Left hindlimb (tissue), 1 donor: ENCODE results near the gene SPACA4.
"Not testable (repeated sequence)": the region's sequence is repeated elsewhere in the genome, so short reads cannot be mapped to it uniquely, and the experiment has no call there.

ENCODE experiments used
- DNase-seq: peaks from one replicate; pipeline ENCODE4 v3.0.0-alpha.2; 2018

The SPACA4 gene

GRCh38 chr19:48619692-48620585, 13.4 kb downstream of the SPACA4 start:
- no peak for DNase-seq

- no peak for DNase-seq
These were observed 17.1 kb downstream of the SPACA4 start for GRCh38 chr19:48623556-48624066.

GRCh38 chr19:48624067-48624594, 17.6 kb downstream of the SPACA4 start:
- peak; percentile 99 for DNase-seq

GRCh38 chr19:48624791-48625723, 18.5 kb downstream of the SPACA4 start:
- no peak for DNase-seq

GRCh38 chr19:48625891-48626327, 19.4 kb downstream of the SPACA4 start:
- no peak for DNase-seq

- no peak for DNase-seq
These were observed 20.8 kb downstream of the SPACA4 start for GRCh38 chr19:48627201-48627864.

- DNase-seq = no peak
These were observed 21.3 kb downstream of the SPACA4 start for GRCh38 chr19:48627865-48628314.

- DNase-seq = no peak
These were observed 22.1 kb downstream of the SPACA4 start for GRCh38 chr19:48628486-48629296.

GRCh38 chr19:48629297-48629598, 22.7 kb downstream of the SPACA4 start:
- DNase-seq = no peak

- peak; percentile 57 for DNase-seq
These were observed 23.2 kb downstream of the SPACA4 start for GRCh38 chr19:48629599-48630295.

GRCh38 chr19:48630296-48631063, 23.9 kb downstream of the SPACA4 start:
- DNase-seq = peak; percentile 76

- DNase-seq = no peak
These were observed 24.7 kb downstream of the SPACA4 start for GRCh38 chr19:48631225-48631624.

- not testable (repeated sequence) for DNase-seq
These were observed 25.7 kb downstream of the SPACA4 start for GRCh38 chr19:48632286-48632685.

- no peak for DNase-seq
These were observed 26.2 kb downstream of the SPACA4 start for GRCh38 chr19:48632692-48633147.

GRCh38 chr19:48633148-48634035, 26.9 kb downstream of the SPACA4 start:
- DNase-seq = peak; percentile 38

- no peak for DNase-seq
These were observed 27.4 kb downstream of the SPACA4 start for GRCh38 chr19:48634036-48634342.

GRCh38 chr19:48634424-48635262, 28.1 kb downstream of the SPACA4 start:
- DNase-seq = peak; percentile 94
